ENCODE measurements around the gene EPHB2. TPM values are rescaled to one million over a fixed set of nuclear protein-coding genes. Genes with fewer than 3 reads are reported as not detected.

The EPHB2 gene
- total RNA-seq, 1 donor from 2014 or later = 22.8 TPM

GRCh38 chr1:22892789-22893188, 182.2 kb downstream of the EPHB2 start:
- no peak for FAIRE-seq

GRCh38 chr1:22893292-22893691, 182.7 kb downstream of the EPHB2 start:
- DNase-seq (ENCODE audit: low spot score in 2 of 2) (no peak), FAIRE-seq (no peak)

More at GRCh38 chr1:22892789-22893188, 182.2 kb downstream of the EPHB2 start:
- DNase-seq (ENCODE audit: low spot score in 2 of 2) = no peak

- DNase-seq (ENCODE audit: low spot score in 2 of 2) (no peak), FAIRE-seq (no peak)
These were observed 184.7 kb downstream of the EPHB2 start for GRCh38 chr1:22895357-22895756.

DNA sequence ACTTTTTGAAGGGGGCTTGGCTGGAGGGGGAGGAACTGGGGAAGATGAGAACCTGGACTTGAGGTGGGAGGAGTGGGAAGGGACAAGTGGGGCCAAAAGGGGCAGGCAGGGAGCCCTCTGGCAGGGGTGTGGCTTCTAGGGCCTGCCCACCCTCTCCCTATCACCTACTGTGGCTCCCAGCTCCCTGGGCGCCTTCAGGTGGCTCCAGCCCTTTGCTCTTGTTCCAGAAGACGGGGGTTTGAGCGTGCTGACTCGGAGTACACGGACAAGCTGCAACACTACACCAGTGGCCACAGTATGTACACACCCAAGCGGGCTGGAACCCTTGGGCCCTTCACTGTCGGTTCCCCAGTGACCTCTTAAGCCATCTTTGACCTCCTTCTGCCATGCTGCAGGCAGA, 185.5 kb downstream of the EPHB2 start:
- DNase-seq (ENCODE audit: low spot score in 2 of 2) (no peak), FAIRE-seq (no peak)

DNA sequence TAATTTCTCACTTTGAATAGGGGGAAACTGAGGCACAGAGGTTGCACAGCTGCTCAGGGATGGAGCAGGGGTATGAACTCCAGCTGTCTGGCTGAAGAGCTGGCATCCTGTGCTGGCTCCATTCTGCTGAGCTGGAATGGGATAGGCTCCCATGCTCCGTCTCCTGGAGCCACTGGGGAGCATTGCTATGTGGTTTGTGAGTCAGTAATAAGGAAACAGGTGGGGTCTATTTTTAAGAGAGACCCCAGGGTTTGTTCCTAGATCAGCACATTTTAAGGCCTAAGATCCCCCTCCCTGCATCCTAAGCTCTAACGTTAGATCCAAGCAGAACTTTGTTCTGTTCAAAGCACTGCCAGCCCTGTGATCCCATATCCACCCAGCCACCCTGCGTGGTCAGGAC, 189.8 kb downstream of the EPHB2 start:
- FAIRE-seq (no peak), DNase-seq (ENCODE audit: low spot score in 2 of 2) (no peak)

- FAIRE-seq = no peak
These were observed 192.5 kb downstream of the EPHB2 start for GRCh38 chr1:22903113-22903512.

DNA sequence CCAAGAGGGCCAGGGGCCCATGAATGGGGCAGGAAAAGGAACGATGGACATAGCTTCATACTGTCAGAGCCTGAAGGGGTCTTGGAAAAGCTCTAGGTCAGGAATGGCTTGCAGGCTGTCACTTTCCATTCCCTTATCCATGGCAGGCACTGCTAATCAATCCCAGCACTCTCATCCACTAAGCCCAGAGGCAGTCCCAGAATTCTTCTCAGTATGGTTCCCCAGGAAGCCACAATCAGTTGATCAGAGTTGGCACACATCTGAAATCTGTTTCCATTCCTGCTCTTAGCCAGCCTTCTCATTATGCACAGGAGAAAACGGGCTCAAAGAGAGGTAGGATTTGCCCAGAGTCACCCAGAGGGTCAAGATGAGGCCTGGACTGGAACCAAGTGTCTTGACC, 196.3 kb downstream of the EPHB2 start:
- FAIRE-seq (no peak), DNase-seq (ENCODE audit: low spot score in 2 of 2) (no peak)

More at GRCh38 chr1:22903113-22903512, 192.5 kb downstream of the EPHB2 start:
- no peak for DNase-seq (ENCODE audit: low spot score in 2 of 2)

GRCh38 chr1:22907528-22907927, 196.9 kb downstream of the EPHB2 start:
- DNase-seq (ENCODE audit: low spot score in 2 of 2) = no peak
- FAIRE-seq = no peak

DNA sequence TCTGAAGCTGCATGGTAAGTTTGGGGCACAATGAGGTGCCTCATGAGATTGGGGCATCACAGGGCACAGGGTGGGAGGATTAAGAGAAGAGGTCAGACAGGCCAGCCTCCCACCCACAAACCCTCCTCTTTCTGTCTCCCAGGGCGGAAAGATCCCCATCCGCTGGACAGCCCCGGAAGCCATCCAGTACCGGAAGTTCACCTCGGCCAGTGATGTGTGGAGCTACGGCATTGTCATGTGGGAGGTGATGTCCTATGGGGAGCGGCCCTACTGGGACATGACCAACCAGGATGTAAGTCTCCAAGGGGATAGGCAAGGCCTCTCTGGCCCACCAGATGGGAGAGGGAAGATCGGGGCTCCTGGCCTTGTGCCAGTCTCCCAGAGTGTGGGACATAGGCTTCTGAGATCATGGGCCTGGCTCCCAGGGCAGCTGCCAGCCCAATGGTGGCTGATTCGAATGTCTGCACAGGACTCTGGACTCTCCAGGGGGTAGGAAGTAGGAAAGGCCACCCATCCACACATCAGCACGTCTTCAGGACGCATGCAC, 198.3 kb downstream of the EPHB2 start:
- FAIRE-seq (no peak), DNase-seq (ENCODE audit: low spot score in 2 of 2) (no peak)

GRCh38 chr1:22910286-22910685, 199.6 kb downstream of the EPHB2 start:
- no peak for DNase-seq (ENCODE audit: low spot score in 2 of 2)

GRCh38 chr1:22910986-22911651, 200.5 kb downstream of the EPHB2 start:
- DNase-seq (ENCODE audit: low spot score in 2 of 2) (no peak), FAIRE-seq (no peak)

More at GRCh38 chr1:22910286-22910685, 199.6 kb downstream of the EPHB2 start:
- FAIRE-seq = no peak

DNA sequence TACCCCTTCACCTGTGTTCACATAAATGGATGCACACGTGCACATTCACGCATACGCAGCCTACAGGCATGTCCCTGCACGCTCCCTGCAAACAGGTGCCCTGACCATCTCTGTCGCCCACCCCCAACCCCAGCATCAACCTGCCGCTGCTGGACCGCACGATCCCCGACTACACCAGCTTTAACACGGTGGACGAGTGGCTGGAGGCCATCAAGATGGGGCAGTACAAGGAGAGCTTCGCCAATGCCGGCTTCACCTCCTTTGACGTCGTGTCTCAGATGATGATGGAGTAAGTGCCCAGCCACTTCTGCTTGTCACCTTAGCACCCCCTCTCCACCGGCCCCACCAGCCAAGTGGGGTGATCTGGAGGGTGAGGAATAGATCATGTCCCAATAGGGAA, 201.7 kb downstream of the EPHB2 start:
- DNase-seq (ENCODE audit: low spot score in 2 of 2) (no peak), FAIRE-seq (no peak)

DNA sequence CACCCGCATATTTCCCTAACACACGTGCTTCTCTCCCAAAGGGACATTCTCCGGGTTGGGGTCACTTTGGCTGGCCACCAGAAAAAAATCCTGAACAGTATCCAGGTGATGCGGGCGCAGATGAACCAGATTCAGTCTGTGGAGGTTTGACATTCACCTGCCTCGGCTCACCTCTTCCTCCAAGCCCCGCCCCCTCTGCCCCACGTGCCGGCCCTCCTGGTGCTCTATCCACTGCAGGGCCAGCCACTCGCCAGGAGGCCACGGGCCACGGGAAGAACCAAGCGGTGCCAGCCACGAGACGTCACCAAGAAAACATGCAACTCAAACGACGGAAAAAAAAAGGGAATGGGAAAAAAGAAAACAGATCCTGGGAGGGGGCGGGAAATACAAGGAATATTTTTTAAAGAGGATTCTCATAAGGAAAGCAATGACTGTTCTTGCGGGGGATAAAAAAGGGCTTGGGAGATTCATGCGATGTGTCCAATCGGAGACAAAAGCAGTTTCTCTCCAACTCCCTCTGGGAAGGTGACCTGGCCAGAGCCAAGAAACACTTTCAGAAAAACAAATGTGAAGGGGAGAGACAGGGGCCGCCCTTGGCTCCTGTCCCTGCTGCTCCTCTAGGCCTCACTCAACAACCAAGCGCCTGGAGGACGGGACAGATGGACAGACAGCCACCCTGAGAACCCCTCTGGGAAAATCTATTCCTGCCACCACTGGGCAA, 202.9 kb downstream of the EPHB2 start:
- no peak for FAIRE-seq
- no peak for DNase-seq (ENCODE audit: low spot score in 2 of 2)

GRCh38 chr1:22914156-22914555, 203.5 kb downstream of the EPHB2 start:
- DNase-seq (ENCODE audit: low spot score in 2 of 2) (no peak), FAIRE-seq (no peak)

GRCh38 chr1:22914633-22915217, 204.1 kb downstream of the EPHB2 start:
- no peak for DNase-seq (ENCODE audit: low spot score in 2 of 2)
- FAIRE-seq = no peak

DNA sequence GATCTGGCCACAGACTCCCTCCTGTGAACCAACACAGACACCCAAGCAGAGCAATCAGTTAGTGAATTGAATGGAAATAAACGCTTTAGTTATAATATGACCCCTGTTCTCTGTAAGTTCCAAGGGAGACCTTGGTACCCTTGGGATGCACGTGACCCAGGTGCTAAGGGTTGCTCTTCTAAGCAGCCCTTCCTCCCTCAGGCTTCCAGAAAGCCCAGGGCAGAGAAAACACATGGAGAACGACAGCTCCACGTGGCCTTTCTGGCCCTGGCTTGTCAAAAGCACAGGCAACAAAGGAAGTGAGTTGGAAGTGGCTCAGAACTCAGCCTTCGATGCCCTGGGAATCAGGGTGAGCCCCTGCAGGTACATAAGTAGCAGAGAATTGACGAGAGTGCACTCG, 204.6 kb downstream of the EPHB2 start:
- DNase-seq (ENCODE audit: low spot score in 2 of 2) (no peak), FAIRE-seq (no peak)

- DNase-seq (ENCODE audit: low spot score in 2 of 2) (no peak), FAIRE-seq (no peak)
These were observed 205.3 kb downstream of the EPHB2 start for GRCh38 chr1:22915816-22916470.

- FAIRE-seq = no peak
- DNase-seq (ENCODE audit: low spot score in 2 of 2) = peak in 1 of 2 donors; percentile 65
These were observed 205.8 kb downstream of the EPHB2 start for GRCh38 chr1:22916471-22916820.

- no peak for DNase-seq (ENCODE audit: low spot score in 2 of 2)
- FAIRE-seq = no peak
These were observed 207.3 kb downstream of the EPHB2 start for GRCh38 chr1:22917989-22918388.

GRCh38 chr1:22918644-22919043, 208.0 kb downstream of the EPHB2 start:
- DNase-seq (ENCODE audit: low spot score in 2 of 2) = no peak
- no peak for FAIRE-seq

Measured in frontal cortex (tissue), 4 donors.